Measurements from ENCODE around the gene SLC1A7. TPM values are rescaled to one million over a fixed set of nuclear protein-coding genes. Genes with fewer than 3 reads are reported as not detected.

Gene SLC1A7
- total and polyA plus RNA-seq, 2 experiments from 2014 or later, result not detected

- no peak for DNase-seq (ENCODE audit: low spot score)
- Histone ChIP-seq H3K9me3 (ENCODE audit: low read depth) (no peaks in the 10 kb centered on the region), H4K20me1 (ENCODE audit: insufficient read depth, poor library complexity, severe bottlenecking) (no peaks in the 10 kb centered on the region), H3K27ac (no peak overlapping the region), H3K79me2 (no peaks in the 10 kb centered on the region), H3K4me2 (no peak overlapping the region), H3K27me3 (no peaks in the 10 kb centered on the region), H2AFZ (no peak overlapping the region), H3K9me2 (replicated peaks; ENCODE audit: insufficient read depth) (no peaks in the 10 kb centered on the region), H3K36me3 (replicated peaks; ENCODE audit: insufficient read depth, low read depth) (no peaks in the 10 kb centered on the region), H3K4me3 (no peak overlapping the region), H3K4me1 (ENCODE audit: insufficient read depth) (peaks cover 35% of the 10 kb centered on the region)
- 72% methylated on average over 10 of the region's 10 CpGs for WGBS (ENCODE audit: low lambda C conversion rate, missing lambda C conversion rate)
- no peak for TF ChIP-seq EZH2phosphoT487 (IDR thresholded peaks at IDR 0.05; ENCODE audit: low read depth, severe bottlenecking, unreplicated experiment)
- TF ChIP-seq CTCF (IDR thresholded peaks at IDR 0.05; ENCODE audit: poor library complexity), result no peak
- TF ChIP-seq EZH2 (IDR thresholded peaks at IDR 0.05; ENCODE audit: borderline replicate concordance), result no peak
These were observed 16.6 kb downstream of the SLC1A7 start for GRCh38 chr1:53125623-53126360.

GRCh38 chr1:53125122-53125521, 17.3 kb downstream of the SLC1A7 start:
- H3K4me2 ChIP-seq, result no peak overlapping the region
- no peak overlapping the region for H3K4me3 ChIP-seq
- H3K9me3 ChIP-seq (ENCODE audit: low read depth), result no peaks in the 10 kb centered on the region
- H4K20me1 ChIP-seq (ENCODE audit: insufficient read depth, poor library complexity, severe bottlenecking), result no peaks in the 10 kb centered on the region
- no peak for DNase-seq (ENCODE audit: low spot score)
- H3K4me1 ChIP-seq (ENCODE audit: insufficient read depth), result peaks cover 36% of the 10 kb centered on the region
- no peak overlapping the region for H2AFZ ChIP-seq
- no peaks in the 10 kb centered on the region for H3K36me3 ChIP-seq (replicated peaks; ENCODE audit: insufficient read depth, low read depth)
- H3K9me2 ChIP-seq (replicated peaks; ENCODE audit: insufficient read depth), result no peaks in the 10 kb centered on the region
- no peaks in the 10 kb centered on the region for H3K27me3 ChIP-seq
- H3K79me2 ChIP-seq, result no peaks in the 10 kb centered on the region
- 81% methylated on average over 6 of the region's 6 CpGs for WGBS (ENCODE audit: low lambda C conversion rate, missing lambda C conversion rate)
- no peak for TF ChIP-seq EZH2phosphoT487 (IDR thresholded peaks at IDR 0.05; ENCODE audit: low read depth, severe bottlenecking, unreplicated experiment)
- no peak for TF ChIP-seq CTCF (IDR thresholded peaks at IDR 0.05; ENCODE audit: poor library complexity)
- TF ChIP-seq EZH2 (IDR thresholded peaks at IDR 0.05; ENCODE audit: borderline replicate concordance), result no peak
- no peak overlapping the region for H3K27ac ChIP-seq

GRCh38 chr1:53123453-53124140, 18.8 kb downstream of the SLC1A7 start:
- no peaks in the 10 kb centered on the region for H3K27me3 ChIP-seq
- no peaks in the 10 kb centered on the region for H3K79me2 ChIP-seq
- H3K36me3 ChIP-seq (replicated peaks; ENCODE audit: insufficient read depth, low read depth), result no peaks in the 10 kb centered on the region
- H3K27ac ChIP-seq, result peak overlapping the region; percentile 47
- no peak overlapping the region for H2AFZ ChIP-seq
- no peaks in the 10 kb centered on the region for H4K20me1 ChIP-seq (ENCODE audit: insufficient read depth, poor library complexity, severe bottlenecking)
- H3K4me2 ChIP-seq, result no peak overlapping the region
- no peak for DNase-seq (ENCODE audit: low spot score)
- peaks cover 36% of the 10 kb centered on the region for H3K4me1 ChIP-seq (ENCODE audit: insufficient read depth)
- TF ChIP-seq CTCF (IDR thresholded peaks at IDR 0.05; ENCODE audit: poor library complexity), result no peak
- no peak for TF ChIP-seq EZH2phosphoT487 (IDR thresholded peaks at IDR 0.05; ENCODE audit: low read depth, severe bottlenecking, unreplicated experiment)
- TF ChIP-seq EZH2 (IDR thresholded peaks at IDR 0.05; ENCODE audit: borderline replicate concordance), result no peak
- H3K9me3 ChIP-seq (ENCODE audit: low read depth), result no peaks in the 10 kb centered on the region
- H3K4me3 ChIP-seq, result no peak overlapping the region
- no peaks in the 10 kb centered on the region for H3K9me2 ChIP-seq (replicated peaks; ENCODE audit: insufficient read depth)
- 91% methylated on average over 18 of the region's 19 CpGs for WGBS (ENCODE audit: low lambda C conversion rate, missing lambda C conversion rate)
